GM21737 (cell line): Measurements from ENCODE around the gene IRS1.

Source experiments
- ATAC-seq: cut with Tn5 transposase; IDR thresholded peaks from one replicate; pipeline ENCODE4 v1.9.1; 2021; ENCODE audit warnings: mild to moderate bottlenecking, moderate library complexity; ENCODE audit not compliant: unreplicated experiment

IRS1 gene

DNA sequence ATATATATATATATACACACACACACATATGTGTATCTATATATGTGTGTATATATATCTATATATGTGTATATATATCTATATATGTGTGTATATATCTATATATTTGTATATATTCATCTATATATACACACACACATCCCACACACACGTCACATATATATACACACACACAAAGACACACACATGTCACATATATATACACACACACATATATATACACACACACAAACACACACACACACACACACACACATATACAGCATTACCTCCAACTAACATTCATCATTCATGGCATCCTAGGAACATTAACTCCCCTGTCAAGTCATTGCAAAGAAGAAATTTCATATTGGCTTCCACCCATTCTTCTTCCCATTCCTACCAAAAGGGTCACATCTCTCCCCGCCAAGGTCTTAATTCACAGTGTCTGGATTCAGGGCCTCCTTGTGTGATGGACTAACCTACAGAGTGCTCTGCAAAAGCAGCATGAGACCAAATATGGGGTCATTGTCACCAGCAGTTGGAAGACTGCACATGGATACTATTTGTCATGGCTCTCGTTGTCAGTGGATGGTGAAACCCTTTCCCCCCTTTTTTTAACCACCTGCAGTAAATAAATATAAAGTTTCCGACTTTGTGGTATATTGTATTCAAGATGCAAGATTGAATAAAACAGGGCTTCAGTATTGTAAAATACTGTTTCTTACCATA lies 67.0 kb downstream of the IRS1 start:
- no peak for ATAC-seq

DNA sequence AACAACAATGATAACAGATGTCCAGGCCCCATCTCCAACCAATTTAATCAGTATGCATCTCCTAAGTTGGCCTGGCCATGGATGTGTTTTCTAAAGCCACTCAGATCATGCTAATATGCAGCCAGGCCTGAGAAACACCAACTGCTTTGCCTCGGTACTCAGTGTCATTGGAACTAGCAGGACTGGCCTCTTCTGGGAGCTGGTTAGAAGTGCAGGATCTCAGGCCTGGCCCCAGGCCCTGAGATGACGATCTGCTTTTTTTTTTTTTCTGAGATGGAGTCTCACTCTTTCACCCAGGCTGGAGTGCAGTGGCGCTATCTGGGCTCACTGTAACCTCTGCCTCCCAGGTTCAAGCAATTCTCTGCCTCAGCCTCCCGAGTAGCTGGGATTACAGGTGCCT lies 69.1 kb downstream of the IRS1 start:
- no peak for ATAC-seq

DNA sequence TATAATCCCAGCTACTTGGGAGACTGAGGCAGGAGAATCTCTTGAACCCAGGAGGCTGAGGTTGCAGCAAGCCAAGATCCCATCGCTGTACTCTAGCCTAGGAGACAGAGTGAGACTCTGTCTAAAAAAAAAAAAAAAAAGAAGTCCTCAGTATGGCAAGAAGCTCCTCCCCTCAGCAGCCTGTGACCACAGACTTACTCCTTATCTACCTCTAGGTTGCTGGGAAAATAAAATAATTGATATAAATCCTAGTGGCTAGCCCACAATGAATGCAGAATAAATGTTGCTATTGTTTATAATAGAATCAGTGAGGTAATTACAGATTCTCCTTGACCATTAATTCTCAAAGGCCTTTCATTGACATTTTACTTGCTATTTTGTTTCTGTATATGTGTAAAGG lies 70.6 kb downstream of the IRS1 start:
- no peak for ATAC-seq

DNA sequence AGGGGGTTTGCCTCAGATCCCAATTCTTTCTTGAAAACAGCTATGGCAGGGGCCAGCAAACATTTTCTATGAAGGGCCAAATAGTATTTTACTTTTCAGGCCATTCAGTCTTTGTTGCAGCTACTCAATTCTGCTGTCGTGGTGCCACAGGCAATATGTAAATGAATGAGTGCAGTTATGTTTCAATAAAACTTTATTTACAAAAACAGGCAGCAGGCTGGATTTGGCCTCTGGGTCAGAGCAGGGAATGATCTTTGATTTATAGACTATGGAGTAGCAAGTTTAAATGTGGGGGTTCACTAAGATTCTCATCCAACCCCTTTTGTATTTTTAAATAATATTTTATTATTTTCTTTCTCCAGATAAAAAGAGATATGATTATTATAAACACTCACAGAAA lies 72.4 kb downstream of the IRS1 start:
- ATAC-seq: no peak

DNA sequence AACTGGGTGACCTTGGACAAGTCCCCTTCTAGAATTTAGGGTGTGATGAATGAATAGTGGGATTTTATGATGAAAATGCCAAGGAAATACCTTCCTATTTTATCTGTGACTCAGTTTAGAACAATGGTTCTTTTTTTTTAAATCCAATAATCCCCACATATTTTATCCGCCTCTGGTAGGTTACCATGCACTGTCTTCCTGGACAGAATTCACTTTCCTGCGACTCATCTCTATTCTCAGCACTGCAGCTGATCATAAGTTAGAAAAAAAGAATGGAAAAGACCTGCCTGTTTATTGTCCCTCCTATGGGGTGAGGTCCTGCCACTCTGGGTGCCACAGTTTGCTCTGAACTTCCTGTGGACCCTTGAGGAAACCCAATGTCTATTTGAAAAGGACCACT lies 73.1 kb downstream of the IRS1 start:
- ATAC-seq: no peak

DNA sequence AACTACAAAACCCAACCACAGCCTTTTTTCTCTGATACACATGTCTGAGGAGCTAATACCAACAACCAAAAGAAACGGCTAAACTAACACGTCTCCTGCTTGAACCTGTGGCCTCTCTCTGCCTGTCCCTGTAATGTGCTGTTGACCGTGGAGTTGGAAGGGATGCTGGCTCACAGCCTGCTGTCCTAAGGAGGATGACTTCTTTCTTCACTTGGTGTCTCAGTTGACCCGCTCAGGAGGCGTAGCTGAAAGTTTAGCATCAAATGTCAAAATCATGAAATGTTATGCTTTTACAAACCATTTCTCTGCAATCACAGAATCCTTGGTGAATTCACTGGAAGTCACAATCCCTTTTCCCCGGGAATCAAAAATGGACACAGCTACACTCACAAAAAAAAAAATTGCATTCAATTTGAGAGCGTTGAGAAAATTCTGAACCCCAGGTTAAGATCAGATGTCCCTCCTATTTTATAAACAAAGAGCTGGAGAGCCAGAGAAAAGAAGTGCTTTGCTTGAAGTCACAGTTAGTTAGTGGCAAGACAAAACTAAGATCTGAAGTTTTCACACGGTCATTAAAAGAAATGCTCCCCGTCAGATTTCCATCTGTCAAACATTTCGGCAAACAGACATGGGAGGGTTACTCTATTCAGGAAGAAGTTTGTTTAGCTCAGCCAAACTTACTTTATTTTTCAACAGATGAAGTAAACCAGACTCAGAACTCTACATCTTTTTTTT lies 74.3 kb downstream of the IRS1 start:
- no peak for ATAC-seq

DNA sequence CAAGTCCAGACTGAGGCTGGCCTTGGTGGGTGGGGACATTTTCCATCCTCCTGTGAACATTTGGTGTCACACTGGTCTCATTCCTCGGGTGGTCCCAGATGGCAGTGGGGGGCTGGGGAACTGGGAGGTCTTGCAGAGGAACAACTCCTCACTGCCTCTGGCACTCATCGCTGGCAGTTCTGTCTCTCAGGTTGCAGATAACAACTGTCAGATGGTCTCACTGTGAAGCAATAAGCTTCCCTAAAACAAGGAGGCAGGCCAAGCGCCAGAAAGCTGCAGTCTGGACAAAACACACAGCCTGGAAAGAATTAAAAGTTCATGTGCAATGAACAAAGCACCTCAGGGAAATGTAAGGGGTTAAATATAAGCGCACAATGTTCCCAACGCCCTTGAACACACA lies 78.1 kb downstream of the IRS1 start:
- no peak for ATAC-seq

DNA sequence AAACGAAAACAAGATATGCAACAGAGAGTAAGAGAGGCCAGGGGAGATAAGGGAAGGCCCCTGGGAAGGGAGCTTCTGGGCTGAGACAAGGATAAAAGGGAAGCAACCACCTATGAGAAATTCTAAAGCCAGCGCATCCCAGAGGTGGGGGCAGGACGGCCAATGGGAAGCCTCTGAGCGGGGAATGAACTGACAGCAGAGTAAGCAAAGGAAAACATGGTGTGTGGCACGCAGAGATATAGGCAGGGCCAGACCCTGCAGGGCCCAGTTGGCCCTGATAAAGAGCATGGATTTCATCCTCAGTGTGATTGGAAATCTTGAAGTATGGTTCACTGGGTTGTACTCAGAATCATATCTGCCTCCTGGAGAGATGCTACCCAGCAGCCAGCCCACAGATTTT lies 78.7 kb downstream of the IRS1 start:
- ATAC-seq: no peak

DNA sequence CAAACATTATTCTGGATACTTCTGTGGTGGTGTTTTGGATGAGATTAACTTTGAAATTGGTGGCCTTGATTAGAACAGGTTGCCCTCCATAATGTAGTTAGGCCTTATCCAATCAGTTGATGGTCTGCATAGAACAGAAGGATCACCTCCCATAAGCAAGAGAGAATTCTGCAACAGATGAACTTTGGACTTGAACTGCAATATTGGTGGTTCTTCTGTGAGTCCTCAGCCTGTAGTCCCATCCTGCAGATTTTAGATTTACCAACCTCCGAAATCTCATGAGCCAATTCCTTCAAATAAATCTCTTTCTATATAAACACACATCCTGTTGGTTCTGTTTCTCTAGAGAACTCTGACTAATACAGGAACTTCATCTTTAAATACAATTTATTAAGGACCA lies 81.9 kb downstream of the IRS1 start:
- ATAC-seq: no peak

DNA sequence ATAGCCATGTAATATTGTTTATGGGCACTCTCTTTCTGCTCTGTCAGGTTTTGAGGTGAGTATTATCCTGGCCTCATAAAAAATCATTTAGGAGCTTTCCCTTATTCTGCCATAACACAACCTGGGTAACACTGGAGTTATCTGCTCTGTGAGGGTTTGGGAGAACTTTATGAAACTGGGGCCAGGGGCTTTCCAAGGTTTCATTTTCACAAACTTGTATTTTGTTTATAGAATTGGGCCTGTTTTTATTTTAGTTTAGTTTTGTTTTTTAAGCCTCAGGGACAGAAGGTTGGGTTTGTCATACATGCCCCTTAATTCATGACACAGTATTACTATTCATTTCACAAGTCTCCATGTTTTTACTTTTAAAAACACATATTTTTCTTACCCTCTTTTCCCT lies 83.5 kb downstream of the IRS1 start:
- ATAC-seq: no peak

DNA sequence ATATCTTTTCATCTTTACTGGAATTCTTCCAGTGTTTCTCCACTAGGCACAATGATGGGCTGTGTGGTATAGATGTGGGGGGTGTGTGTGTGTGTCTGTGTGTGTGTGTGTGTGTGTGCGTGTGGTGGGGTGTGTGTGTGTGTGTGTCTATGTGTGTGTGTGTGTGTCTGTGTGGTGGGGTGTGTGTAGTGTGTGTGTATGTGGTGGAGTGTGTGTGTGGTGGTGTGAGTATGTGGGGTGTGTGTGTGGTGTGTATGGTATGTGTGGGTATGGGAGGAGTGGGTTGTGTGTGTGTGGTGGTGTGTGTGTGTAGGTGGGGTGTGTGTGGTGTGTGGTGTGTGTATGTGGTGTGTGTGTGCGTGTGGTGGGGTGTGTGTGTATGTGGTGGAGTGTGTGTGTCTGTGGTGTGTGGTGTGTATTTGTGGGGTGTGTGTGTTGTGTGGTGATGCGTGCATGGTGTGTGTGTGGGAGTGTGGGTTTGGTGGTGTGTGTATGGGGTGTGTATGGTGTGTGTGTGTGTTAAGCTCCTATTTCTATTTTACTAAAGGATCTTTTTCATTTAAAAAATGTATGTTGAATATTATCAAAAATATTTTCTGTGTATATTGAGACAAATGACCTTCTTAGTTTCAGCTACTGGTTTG lies 84.2 kb downstream of the IRS1 start:
- ATAC-seq: no peak

DNA sequence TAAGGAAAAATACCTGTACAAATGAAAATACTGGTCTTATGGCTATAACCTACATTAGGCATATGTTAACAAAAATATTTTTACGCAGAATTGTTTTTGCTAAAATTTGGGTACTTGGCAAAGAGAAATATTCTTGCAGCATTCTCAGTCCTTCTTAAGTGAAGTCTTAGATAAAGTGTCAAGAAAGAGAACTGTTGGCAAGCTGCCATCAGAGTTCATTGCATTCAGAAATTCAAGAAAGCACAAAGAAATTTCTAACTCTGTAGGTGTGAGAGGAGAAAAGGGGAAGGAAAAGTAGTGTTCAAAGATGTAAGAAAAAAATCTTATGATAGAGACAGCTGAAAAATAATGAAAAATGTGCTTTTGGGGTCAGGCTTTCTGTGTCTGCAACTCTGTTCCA lies 86.7 kb downstream of the IRS1 start:
- ATAC-seq: no peak

DNA sequence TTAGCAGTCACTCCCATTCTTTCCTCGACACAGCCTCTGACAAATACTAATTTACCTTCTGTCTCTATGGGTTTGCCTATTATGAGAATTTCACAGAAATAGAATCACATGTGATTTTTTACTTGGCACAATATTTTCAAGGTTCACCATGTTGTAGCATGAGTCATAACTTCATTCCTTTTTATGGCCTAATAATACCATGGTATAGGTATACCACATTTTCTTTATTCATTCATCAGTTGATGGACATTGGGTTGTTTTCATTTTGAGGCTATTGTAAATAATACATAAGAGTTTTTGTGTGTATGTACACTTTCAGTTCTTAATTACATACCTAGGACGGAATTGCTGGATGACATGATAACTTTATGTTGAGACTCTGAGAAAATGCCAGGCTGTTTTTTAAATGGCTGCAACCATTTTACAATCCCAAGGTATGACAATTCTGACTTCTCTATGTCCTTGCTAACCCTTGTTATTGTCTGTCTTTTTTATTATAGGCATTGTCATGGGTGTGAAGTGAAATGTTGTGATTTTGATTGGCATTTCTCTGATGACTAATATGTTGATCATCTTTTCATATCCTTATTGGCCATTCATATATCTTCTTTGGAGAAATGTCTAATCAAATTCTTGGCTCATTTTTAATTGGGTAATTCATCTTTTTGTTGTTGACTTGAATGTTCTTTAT lies 87.9 kb downstream of the IRS1 start:
- ATAC-seq: no peak

DNA sequence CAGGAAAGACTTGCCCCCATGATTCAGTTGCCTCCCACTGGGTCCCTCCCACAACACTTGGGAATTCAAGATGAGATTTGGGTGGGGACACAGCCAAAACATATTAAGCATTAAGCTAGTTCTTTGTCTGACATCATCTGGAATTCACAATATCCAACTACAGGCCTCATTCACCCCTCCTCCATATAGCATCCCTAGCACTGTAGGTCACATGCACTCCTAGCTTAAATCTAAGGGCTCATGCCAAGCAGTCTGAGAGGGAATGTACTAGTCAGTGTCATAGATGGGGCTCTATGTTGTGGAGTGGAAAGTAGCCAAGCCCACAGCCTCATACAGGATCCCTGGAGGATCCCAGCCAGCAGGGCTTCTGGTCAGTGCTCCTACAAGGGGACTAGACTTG lies 92.1 kb downstream of the IRS1 start:
- ATAC-seq: no peak

DNA sequence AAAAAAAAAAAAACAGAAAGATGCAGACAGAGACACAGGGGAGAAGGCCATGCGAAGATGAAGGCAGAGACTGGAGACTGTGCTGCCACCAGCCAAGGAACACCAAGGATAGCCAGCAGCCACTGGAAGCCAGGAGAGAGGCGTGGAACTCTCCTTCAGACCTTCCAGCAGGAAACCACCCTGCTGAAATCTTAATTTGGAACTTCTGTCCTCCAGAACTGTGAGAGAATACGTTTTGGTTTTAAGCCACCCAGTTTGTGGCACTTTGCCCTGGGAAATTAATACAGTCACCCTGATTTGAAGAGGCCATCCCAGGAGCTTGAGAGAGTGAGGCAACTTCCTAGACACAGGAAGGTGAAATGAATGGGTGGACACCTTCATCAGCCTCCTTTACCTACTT lies 93.7 kb downstream of the IRS1 start:
- ATAC-seq: no peak

DNA sequence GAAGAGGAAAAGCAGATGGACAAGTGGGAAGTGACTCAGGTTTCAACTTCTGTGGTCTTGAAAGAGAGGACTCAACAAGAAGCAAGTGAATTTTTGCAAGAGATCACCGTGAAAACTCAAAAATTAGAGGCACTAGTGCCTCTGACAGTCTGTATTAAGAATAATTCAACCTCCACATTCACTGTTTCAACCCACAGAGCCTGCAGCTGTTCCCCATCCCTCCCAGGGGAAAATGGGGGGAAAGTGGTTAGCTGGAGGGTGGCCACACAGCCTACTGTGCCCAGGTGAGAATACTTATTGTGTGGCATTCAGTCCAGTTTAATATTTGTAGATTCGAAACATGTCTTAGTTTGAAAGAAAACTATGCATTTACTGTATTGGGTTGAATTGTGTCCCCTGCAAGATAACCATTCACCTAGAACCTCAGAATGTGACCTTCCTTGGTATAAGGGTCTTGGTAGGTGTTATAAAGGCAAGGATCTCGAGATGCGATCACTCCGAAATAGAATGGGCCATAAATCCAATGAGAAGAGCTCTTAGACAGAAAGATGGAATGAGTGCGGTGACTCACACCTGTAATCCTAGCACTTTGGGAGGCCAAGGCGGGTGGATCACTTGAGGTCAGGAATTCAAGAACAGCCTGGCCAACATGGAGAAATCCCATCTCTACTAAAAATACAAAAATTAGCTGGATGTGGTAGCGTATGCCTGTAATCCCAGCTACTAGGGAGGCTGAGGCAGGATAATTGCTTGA lies 94.3 kb downstream of the IRS1 start:
- ATAC-seq: no peak

DNA sequence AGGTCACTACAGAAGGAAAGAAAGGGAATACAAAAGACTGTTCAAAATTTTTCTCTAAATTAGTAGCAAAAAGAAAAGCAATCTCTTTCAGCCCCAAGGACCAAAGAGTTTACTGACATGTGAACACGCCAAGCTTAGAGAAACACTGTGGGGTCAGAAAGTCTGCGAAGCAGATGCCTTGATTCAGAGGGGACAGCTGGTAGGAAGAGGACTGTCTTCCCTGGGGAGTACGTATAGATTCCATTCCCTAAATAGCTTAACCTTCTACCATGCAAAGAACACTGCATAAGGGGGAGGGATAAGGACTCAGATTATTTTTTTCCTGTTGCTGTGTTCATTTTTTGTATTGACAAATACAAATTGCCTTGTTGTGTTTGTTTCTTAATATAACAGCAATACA lies 96.1 kb downstream of the IRS1 start:
- no peak for ATAC-seq

DNA sequence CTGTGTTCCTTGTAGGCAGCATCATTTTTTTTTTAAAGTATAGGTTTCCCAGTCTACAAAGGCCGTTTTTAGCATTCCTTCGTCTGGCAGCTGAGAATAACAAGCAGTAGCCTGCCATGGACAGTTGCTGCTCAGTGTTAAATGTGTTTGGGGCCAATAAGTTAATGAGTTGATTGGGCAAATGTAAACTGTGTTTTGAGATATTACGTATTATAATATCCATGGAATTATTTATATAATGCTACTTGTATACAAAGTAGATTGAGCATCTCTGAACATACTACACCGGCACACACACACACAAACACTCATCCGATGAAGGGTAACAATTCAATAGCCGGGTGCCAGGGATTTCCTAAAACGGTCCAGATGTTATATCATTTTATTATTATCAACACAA lies 97.2 kb downstream of the IRS1 start:
- ATAC-seq: no peak

DNA sequence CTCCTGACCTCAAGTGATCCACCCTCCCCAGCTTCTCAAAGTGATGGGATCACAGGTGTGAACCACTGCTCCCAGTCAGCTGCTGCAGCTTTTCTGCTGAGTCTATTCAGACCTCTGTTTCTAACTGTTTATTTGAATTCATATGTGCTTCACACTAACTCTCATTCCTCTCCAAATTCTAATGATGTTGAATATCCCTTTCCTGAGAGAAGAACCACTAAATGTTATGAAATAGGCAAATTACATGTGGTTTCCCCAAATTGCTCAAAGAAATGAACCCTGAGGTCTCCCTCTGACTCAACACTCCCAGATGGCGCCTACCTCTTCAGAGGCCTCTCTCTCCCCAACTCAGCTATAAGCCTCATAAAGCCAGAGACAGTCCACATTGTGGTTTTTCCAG lies 98.6 kb downstream of the IRS1 start:
- no peak for ATAC-seq

DNA sequence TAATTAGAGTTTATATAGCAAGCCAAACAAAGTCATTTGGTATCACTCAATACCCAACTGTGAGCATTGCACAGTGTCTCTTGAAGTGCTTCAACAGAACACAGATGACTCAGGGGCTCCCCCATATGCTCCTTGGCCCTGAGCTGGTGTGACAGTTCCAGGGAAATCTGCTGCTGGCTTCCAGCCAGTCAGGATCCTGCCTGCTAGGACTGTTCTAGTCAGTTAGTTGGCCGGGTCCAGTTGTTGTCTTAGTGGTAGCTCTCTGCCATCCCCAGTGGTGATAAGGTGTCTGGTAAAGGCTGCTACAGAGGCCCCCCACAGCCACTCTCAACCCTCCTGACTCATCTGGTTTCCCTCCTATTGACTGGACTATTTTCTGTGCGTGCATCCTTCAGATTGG lies 100.3 kb downstream of the IRS1 start:
- no peak for ATAC-seq

DNA sequence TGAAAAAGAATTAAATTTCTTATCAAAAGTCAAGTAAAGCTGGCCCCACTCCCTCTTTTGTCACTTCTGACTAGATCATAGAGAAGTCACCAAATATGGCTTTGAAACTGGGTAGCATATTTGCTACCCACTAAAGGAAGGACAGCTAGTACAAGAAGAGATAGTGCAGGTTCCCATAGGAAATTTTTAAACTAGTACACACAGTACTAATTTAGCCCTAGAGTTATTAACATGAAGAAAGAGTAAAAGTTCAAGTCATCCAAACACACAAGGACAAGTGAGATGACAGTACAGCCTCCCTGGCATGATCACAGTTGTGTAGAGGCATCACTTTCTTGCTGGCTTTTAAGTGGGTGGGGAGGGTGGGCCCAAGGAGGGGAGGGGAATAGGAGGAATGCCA lies 100.9 kb downstream of the IRS1 start:
- ATAC-seq: no peak
